ENCODE measurements around the gene DGLUCY.
"Not testable (repeated sequence)": the region's sequence is repeated elsewhere in the genome, so short reads cannot be mapped to it uniquely, and the experiment has no call there.

Gene DGLUCY

GRCh38 chr14:91265404-91265803 is 151.5 kb downstream of the DGLUCY start:
- Histone ChIP-seq H2AFZ (ENCODE audit: low read length) (no peak overlapping the region), H3K4me2 (ENCODE audit: low read depth, low read length, poor library complexity, severe bottlenecking) (no peak overlapping the region), H3F3A (ENCODE audit: low read depth) (no peaks in the 10 kb centered on the region), H3K27me3 (ENCODE audit: insufficient read depth, low read length, poor library complexity, severe bottlenecking) (no peaks in the 10 kb centered on the region), H3K4me3 (ENCODE audit: low read length, poor library complexity, severe bottlenecking) (no peak overlapping the region), H4K20me1 (ENCODE audit: insufficient read depth, low read length, poor library complexity, severe bottlenecking) (no peaks in the 10 kb centered on the region), H3K9me2 (replicated peaks; ENCODE audit: low read depth, low read length) (no peaks in the 10 kb centered on the region), H3K9me3 (ENCODE audit: insufficient read depth, low read depth, low read length) (no peaks in the 10 kb centered on the region), H3K4me1 (ENCODE audit: insufficient read depth, low read length, poor library complexity, severe bottlenecking) (no peaks in the 10 kb centered on the region), H3K9ac (ENCODE audit: low read depth, low read length, poor library complexity, severe bottlenecking) (no peak overlapping the region), H3K79me2 (ENCODE audit: insufficient read depth, low read length) (no peaks in the 10 kb centered on the region), H3K36me3 (ENCODE audit: insufficient read depth, low read length) (no peaks in the 10 kb centered on the region; the same call in 1 of the 2 replicates)
- no peak for TF ChIP-seq CTCF (conservative IDR thresholded peaks at IDR 0.05; ENCODE audit: low read length)
- no peak for TF ChIP-seq EZH2phosphoT487 (IDR thresholded peaks at IDR 0.05; ENCODE audit: borderline replicate concordance)

- not testable (repeated sequence) for H3K4me2 ChIP-seq (ENCODE audit: low read depth, low read length, poor library complexity, severe bottlenecking); H3K9me2 ChIP-seq (replicated peaks; ENCODE audit: low read depth, low read length); H3K9me3 ChIP-seq (ENCODE audit: insufficient read depth, low read depth, low read length); H3K4me3 ChIP-seq (ENCODE audit: low read length, poor library complexity, severe bottlenecking); H4K20me1 ChIP-seq (ENCODE audit: insufficient read depth, low read length, poor library complexity, severe bottlenecking); H3K4me1 ChIP-seq (ENCODE audit: insufficient read depth, low read length, poor library complexity, severe bottlenecking); H3K9ac ChIP-seq (ENCODE audit: low read depth, low read length, poor library complexity, severe bottlenecking); H3F3A ChIP-seq (ENCODE audit: low read depth); H3K27me3 ChIP-seq (ENCODE audit: insufficient read depth, low read length, poor library complexity, severe bottlenecking); H2AFZ ChIP-seq (ENCODE audit: low read length); H3K79me2 ChIP-seq (ENCODE audit: insufficient read depth, low read length); H3K36me3 ChIP-seq (ENCODE audit: insufficient read depth, low read length)
These were observed 152.4 kb downstream of the DGLUCY start for GRCh38 chr14:91266276-91266675.

- no peaks in the 10 kb centered on the region for H3K27me3 ChIP-seq (ENCODE audit: insufficient read depth, low read length, poor library complexity, severe bottlenecking)
- no peaks in the 10 kb centered on the region for H3K9me2 ChIP-seq (replicated peaks; ENCODE audit: low read depth, low read length)
- H4K20me1 ChIP-seq (ENCODE audit: insufficient read depth, low read length, poor library complexity, severe bottlenecking) = no peaks in the 10 kb centered on the region
- no peaks in the 10 kb centered on the region for H3K79me2 ChIP-seq (ENCODE audit: insufficient read depth, low read length)
- TF ChIP-seq CTCF (conservative IDR thresholded peaks at IDR 0.05; ENCODE audit: low read length) (no peak), EZH2phosphoT487 (IDR thresholded peaks at IDR 0.05; ENCODE audit: borderline replicate concordance) (no peak)
- H3K4me3 ChIP-seq (ENCODE audit: low read length, poor library complexity, severe bottlenecking) = no peak overlapping the region
- no peak overlapping the region for H3K9ac ChIP-seq (ENCODE audit: low read depth, low read length, poor library complexity, severe bottlenecking)
- H3K4me2 ChIP-seq (ENCODE audit: low read depth, low read length, poor library complexity, severe bottlenecking) = no peak overlapping the region
- H3K9me3 ChIP-seq (ENCODE audit: insufficient read depth, low read depth, low read length) = no peaks in the 10 kb centered on the region
- no peaks in the 10 kb centered on the region for H3K4me1 ChIP-seq (ENCODE audit: insufficient read depth, low read length, poor library complexity, severe bottlenecking)
- H3F3A ChIP-seq (ENCODE audit: low read depth) = no peaks in the 10 kb centered on the region
- peaks cover 16% of the 10 kb centered on the region; the same call in 1 of the 2 replicates for H3K36me3 ChIP-seq (ENCODE audit: insufficient read depth, low read length)
- H2AFZ ChIP-seq (ENCODE audit: low read length) = no peak overlapping the region
These were observed 154.1 kb downstream of the DGLUCY start for GRCh38 chr14:91267965-91268437.
